HEK293 (cell line): ENCODE data around the gene MPV17L.
"Not testable (repeated sequence)": the region's sequence is repeated elsewhere in the genome, so short reads cannot be mapped to it uniquely, and the experiment has no call there.

Experiments
- CTCF ChIA-PET: fragments of 350-600 bp; formaldehyde crosslinking; extraction: SDS; loops from one replicate; lab custom pipeline; 2021; ENCODE audit warnings: antibody characterized with exemption; lab: Yijun Ruan, JAX
- POLR2A ChIA-PET: fragments of 300-600 bp; formaldehyde crosslinking; extraction: SDS; loops from one replicate; lab custom pipeline; 2020; ENCODE audit warnings: antibody characterized with exemption, inconsistent platforms; lab: Yijun Ruan, JAX
- H3K27ac ChIP-seq: fragments of 200-500 bp; sonication (Bioruptor generic); 2 replicates; pipeline ENCODE4 v1.5.1; 2014; ENCODE audit warnings: low read depth, low read length, control low read depth, inconsistent platforms; ENCODE audit errors: extremely low read depth
- H3K36me3 ChIP-seq, 2 experiments: fragments of 200-500 bp in 1 of 2; sonication (Bioruptor generic) in 1 of 2; 1 replicate in 1 of 2; 2 replicates in 1 of 2; pipeline ENCODE4 v1.5.1; 2014 to 2017; ENCODE audit warnings: inconsistent platforms in 2 of 2, low read length in 2 of 2; ENCODE audit not compliant: control insufficient read depth in 2 of 2, insufficient read depth in 1 of 2
- H3K4me1 ChIP-seq: fragments of 200-500 bp; sonication (Bioruptor generic); 2 replicates; pipeline ENCODE4 v1.5.1; 2014; ENCODE audit warnings: mild to moderate bottlenecking, low read length, inconsistent platforms; ENCODE audit not compliant: control insufficient read depth, insufficient read depth
- H3K4me3 ChIP-seq: 2 replicates; pipeline ENCODE4 v1.5.1; 2011; ENCODE audit warnings: low read depth, mild to moderate bottlenecking, control low read depth, low read length, moderate library complexity
- H3K9me3 ChIP-seq: fragments of 200-500 bp; sonication (Bioruptor generic); 2 replicates; pipeline ENCODE4 v1.5.1; 2014; ENCODE audit warnings: low read depth, low read length, inconsistent platforms; ENCODE audit not compliant: control insufficient read depth, insufficient read depth
- BCL11A ChIP-seq: fragments of 450-650 bp; formaldehyde crosslinking; IDR thresholded peaks from 2 replicates; pipeline ENCODE4 v1.5.1; 2016; ENCODE audit warnings: low read depth, missing biosample characterization, missing genetic modification characterization
- KLF10 ChIP-seq: fragments of 450-650 bp; IDR thresholded peaks from 2 replicates; pipeline ENCODE4 v1.5.1; 2018; ENCODE audit warnings: missing biosample characterization, mild to moderate bottlenecking, missing genetic modification characterization
- ZBTB20 ChIP-seq: fragments of 450-650 bp; formaldehyde crosslinking; IDR thresholded peaks from 2 replicates; pipeline ENCODE4 v1.5.1; 2016; ENCODE audit warnings: missing biosample characterization, missing genetic modification characterization
- ZBTB49 ChIP-seq: fragments of 450-650 bp; formaldehyde crosslinking; IDR thresholded peaks from 2 replicates; pipeline ENCODE4 v1.5.1; 2016; ENCODE audit warnings: missing biosample characterization, missing genetic modification characterization, low read depth
- ZNF146 ChIP-seq: fragments of 450-650 bp; formaldehyde crosslinking; IDR thresholded peaks from 2 replicates; pipeline ENCODE4 v1.5.1; 2016; ENCODE audit warnings: missing biosample characterization, missing genetic modification characterization
- ZNF157 ChIP-seq: fragments of 450-650 bp; formaldehyde crosslinking; IDR thresholded peaks from 2 replicates; pipeline ENCODE4 v1.5.1; 2016; ENCODE audit warnings: missing biosample characterization, missing genetic modification characterization
- ZNF549 ChIP-seq: fragments of 450-650 bp; IDR thresholded peaks from 2 replicates; pipeline ENCODE4 v1.5.1; 2018; ENCODE audit warnings: missing biosample characterization, missing genetic modification characterization, mild to moderate bottlenecking, inconsistent platforms, moderate library complexity
- ZNF664 ChIP-seq: fragments of 450-650 bp; formaldehyde crosslinking; IDR thresholded peaks from 2 replicates; pipeline ENCODE4 v1.5.1; 2016; ENCODE audit warnings: missing biosample characterization, missing genetic modification characterization
- ZNF776 ChIP-seq: fragments of 450-650 bp; formaldehyde crosslinking; IDR thresholded peaks from 2 replicates; pipeline ENCODE4 v1.5.0; 2017; ENCODE audit warnings: missing biosample characterization, missing genetic modification characterization, borderline replicate concordance
- TF ChIP-seq, protein P1 (sequence below): fragments of 450-650 bp; formaldehyde crosslinking; IDR thresholded peaks from 2 replicates; pipeline ENCODE4 v1.5.1; 2016; ENCODE audit warnings: missing biosample characterization, missing genetic modification characterization
- TF ChIP-seq, protein P2 (sequence below): fragments of 450-650 bp; formaldehyde crosslinking; IDR thresholded peaks from 2 replicates; pipeline ENCODE4 v1.5.1; 2016; ENCODE audit warnings: missing biosample characterization, missing genetic modification characterization, low read depth

The MPV17L gene

DNA sequence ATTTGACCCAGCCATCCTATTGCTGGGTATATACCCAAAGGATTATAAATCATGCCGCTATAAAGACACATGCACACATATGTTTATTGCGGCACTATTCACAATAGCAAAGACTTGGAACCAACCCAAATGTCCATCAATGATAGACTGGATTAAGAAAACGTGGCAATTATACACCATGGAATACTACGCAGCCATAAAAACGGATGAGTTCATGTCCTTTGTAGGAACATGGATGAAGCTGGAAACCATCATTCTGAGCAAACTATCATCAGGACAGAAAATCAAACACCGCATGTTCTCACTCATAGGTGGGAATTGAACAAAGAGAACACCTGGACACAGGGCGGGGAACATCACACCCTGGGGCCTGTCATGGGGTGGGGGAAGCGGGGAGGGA is 2.5 kb upstream of the MPV17L start:
- TF ChIP-seq ZNF146 (tag by site-specific recombination), result peak; percentile 92
- H3K9me3 ChIP-seq, H3K36me3 ChIP-seq, CTCF ChIA-PET, H3K4me1 ChIP-seq, H3K4me3 ChIP-seq, POLR2A ChIA-PET, H3K27ac ChIP-seq: not testable (repeated sequence)

- CTCF ChIA-PET, H3K9me3 ChIP-seq, H3K27ac ChIP-seq, H3K36me3 ChIP-seq, POLR2A ChIA-PET, H3K4me3 ChIP-seq, H3K4me1 ChIP-seq: not testable (repeated sequence)
Observed at GRCh38 chr16:15396509-15396829, 915 bp downstream of the MPV17L start.

DNA sequence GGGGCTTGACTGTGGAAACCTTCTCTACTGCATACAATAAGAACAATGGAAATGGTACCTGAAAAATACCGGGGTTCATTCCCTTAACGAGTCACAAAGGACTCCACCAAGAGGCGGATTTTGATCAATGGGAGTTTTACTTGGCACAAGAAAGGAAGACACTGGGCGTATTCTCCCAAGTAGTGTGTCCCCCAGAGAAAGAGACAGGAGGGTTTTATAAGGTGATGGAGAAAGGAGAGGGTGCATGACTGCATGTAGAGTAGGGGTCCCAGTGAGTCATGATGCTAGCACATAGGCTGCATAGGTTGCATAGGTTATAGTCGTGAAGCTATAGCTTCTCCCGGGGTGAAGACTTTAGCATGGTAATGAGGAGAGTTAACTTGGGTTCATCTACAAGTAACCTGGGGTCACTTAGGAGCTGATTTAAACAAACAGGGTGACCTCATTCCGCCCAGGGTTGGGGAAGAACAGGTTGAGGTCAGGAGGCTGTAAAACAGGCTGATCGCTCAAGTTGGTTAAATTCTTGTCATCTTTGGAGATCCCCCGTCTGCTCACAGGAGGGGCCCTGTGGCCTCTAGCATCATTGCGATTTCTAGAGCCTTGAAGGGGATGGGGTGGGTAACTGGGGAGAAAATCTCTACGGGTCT is 1.5 kb downstream of the MPV17L start:
- Histone ChIP-seq H3K4me1 (no peaks in the 10 kb centered on the region), H3K9me3 (no peaks in the 10 kb centered on the region), H3K4me3 (no peak overlapping the region), H3K36me3 (no peaks in the 10 kb centered on the region), H3K27ac (no peak overlapping the region)
- CTCF ChIA-PET, result no interaction called here
- POLR2A ChIA-PET, result no interaction called here
- TF ChIP-seq BCL11A (no peak), ZBTB49 (tag by site-specific recombination) (no peak), KLF10 (tag by site-specific recombination) (no peak), ZNF549 (no peak), ZNF157 (tag by site-specific recombination) (no peak), ZNF776 (tag by site-specific recombination) (no peak), ZNF664 (tag by site-specific recombination) (no peak)
- TF ChIP-seq, protein P1, sequence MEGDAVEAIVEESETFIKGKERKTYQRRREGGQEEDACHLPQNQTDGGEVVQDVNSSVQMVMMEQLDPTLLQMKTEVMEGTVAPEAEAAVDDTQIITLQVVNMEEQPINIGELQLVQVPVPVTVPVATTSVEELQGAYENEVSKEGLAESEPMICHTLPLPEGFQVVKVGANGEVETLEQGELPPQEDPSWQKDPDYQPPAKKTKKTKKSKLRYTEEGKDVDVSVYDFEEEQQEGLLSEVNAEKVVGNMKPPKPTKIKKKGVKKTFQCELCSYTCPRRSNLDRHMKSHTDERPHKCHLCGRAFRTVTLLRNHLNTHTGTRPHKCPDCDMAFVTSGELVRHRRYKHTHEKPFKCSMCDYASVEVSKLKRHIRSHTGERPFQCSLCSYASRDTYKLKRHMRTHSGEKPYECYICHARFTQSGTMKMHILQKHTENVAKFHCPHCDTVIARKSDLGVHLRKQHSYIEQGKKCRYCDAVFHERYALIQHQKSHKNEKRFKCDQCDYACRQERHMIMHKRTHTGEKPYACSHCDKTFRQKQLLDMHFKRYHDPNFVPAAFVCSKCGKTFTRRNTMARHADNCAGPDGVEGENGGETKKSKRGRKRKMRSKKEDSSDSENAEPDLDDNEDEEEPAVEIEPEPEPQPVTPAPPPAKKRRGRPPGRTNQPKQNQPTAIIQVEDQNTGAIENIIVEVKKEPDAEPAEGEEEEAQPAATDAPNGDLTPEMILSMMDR, result no peak

- POLR2A ChIA-PET, result no interaction called here
Observed at GRCh38 chr16:15398618-15399316, 3.2 kb downstream of the MPV17L start.

More at GRCh38 chr16:15398618-15399316, 3.2 kb downstream of the MPV17L start:
- H3K4me3 ChIP-seq, result no peak overlapping the region
- no peaks in the 10 kb centered on the region for H3K4me1 ChIP-seq
- H3K9me3 ChIP-seq, result no peaks in the 10 kb centered on the region
- no peak overlapping the region for H3K27ac ChIP-seq
- no peaks in the 10 kb centered on the region for H3K36me3 ChIP-seq
- CTCF ChIA-PET, result no interaction called here
- TF ChIP-seq, protein P2, sequence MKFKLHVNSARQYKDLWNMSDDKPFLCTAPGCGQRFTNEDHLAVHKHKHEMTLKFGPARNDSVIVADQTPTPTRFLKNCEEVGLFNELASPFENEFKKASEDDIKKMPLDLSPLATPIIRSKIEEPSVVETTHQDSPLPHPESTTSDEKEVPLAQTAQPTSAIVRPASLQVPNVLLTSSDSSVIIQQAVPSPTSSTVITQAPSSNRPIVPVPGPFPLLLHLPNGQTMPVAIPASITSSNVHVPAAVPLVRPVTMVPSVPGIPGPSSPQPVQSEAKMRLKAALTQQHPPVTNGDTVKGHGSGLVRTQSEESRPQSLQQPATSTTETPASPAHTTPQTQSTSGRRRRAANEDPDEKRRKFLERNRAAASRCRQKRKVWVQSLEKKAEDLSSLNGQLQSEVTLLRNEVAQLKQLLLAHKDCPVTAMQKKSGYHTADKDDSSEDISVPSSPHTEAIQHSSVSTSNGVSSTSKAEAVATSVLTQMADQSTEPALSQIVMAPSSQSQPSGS (tag by site-specific recombination), result no peak
- TF ChIP-seq ZBTB20 (tag by site-specific recombination), result 0 out of 2 replicates have a peak, but pooled peaks have one; percentile 14
